HEK293 (cell line): ENCODE data around the gene ZNF181.
A peak's percentile ranks its signal among the peaks of the same experiment; 100 is the strongest.

Source experiments
- FEZF1 ChIP-seq: fragments of 450-650 bp; formaldehyde crosslinking; IDR thresholded peaks from 2 replicates; pipeline ENCODE4 v1.5.1; 2016; ENCODE audit warnings: missing biosample characterization, missing genetic modification characterization
- OVOL3 ChIP-seq: fragments of 450-650 bp; formaldehyde crosslinking; IDR thresholded peaks from 2 replicates; pipeline ENCODE4 v1.5.1; 2016; ENCODE audit warnings: missing biosample characterization, missing genetic modification characterization
- PRDM4 ChIP-seq: fragments of 450-650 bp; formaldehyde crosslinking; IDR thresholded peaks from 2 replicates; pipeline ENCODE4 v1.5.1; 2017; ENCODE audit warnings: missing biosample characterization, missing genetic modification characterization
- SP3 ChIP-seq: fragments of 450-650 bp; formaldehyde crosslinking; IDR thresholded peaks from 2 replicates; pipeline ENCODE4 v1.5.1; 2016; ENCODE audit warnings: missing biosample characterization, missing genetic modification characterization
- ZFP69B ChIP-seq: fragments of 450-650 bp; formaldehyde crosslinking; IDR thresholded peaks from 2 replicates; pipeline ENCODE4 v1.5.1; 2016; ENCODE audit warnings: missing biosample characterization, missing genetic modification characterization
- ZNF132 ChIP-seq: fragments of 450-650 bp; formaldehyde crosslinking; IDR thresholded peaks from 2 replicates; pipeline ENCODE4 v1.5.1; 2017; ENCODE audit warnings: missing biosample characterization, missing genetic modification characterization, borderline replicate concordance
- ZNF146 ChIP-seq: fragments of 450-650 bp; formaldehyde crosslinking; IDR thresholded peaks from 2 replicates; pipeline ENCODE4 v1.5.1; 2016; ENCODE audit warnings: missing biosample characterization, missing genetic modification characterization
- ZNF16 ChIP-seq: fragments of 450-650 bp; formaldehyde crosslinking; IDR thresholded peaks from 2 replicates; pipeline ENCODE4 v1.5.1; 2016; ENCODE audit warnings: low read depth, missing biosample characterization, missing genetic modification characterization
- ZNF184 ChIP-seq: fragments of 450-650 bp; IDR thresholded peaks from 2 replicates; pipeline ENCODE4 v1.5.1; 2018; ENCODE audit warnings: missing biosample characterization, mild to moderate bottlenecking, missing genetic modification characterization
- ZNF2 ChIP-seq: fragments of 450-650 bp; formaldehyde crosslinking; IDR thresholded peaks from 2 replicates; pipeline ENCODE4 v1.5.1; 2016; ENCODE audit warnings: missing biosample characterization, missing genetic modification characterization
- ZNF202 ChIP-seq: fragments of 450-650 bp; formaldehyde crosslinking; IDR thresholded peaks from 2 replicates; pipeline ENCODE4 v1.5.1; 2016; ENCODE audit warnings: missing biosample characterization, missing genetic modification characterization, borderline replicate concordance
- ZNF211 ChIP-seq: fragments of 450-650 bp; formaldehyde crosslinking; IDR thresholded peaks from 2 replicates; pipeline ENCODE4 v1.5.1; 2016; ENCODE audit warnings: low read depth, missing biosample characterization, missing genetic modification characterization
- ZNF214 ChIP-seq: fragments of 450-650 bp; formaldehyde crosslinking; IDR thresholded peaks from 2 replicates; pipeline ENCODE4 v1.5.1; 2017; ENCODE audit warnings: missing biosample characterization, mild to moderate bottlenecking, missing genetic modification characterization, borderline replicate concordance
- ZNF221 ChIP-seq: fragments of 450-650 bp; formaldehyde crosslinking; IDR thresholded peaks from 2 replicates; pipeline ENCODE4 v1.5.1; 2017; ENCODE audit warnings: missing biosample characterization, missing genetic modification characterization, borderline replicate concordance
- ZNF223 ChIP-seq: fragments of 450-650 bp; formaldehyde crosslinking; IDR thresholded peaks from 2 replicates; pipeline ENCODE4 v1.5.1; 2016; ENCODE audit warnings: missing biosample characterization, missing genetic modification characterization
- ZNF280D ChIP-seq: fragments of 450-650 bp; formaldehyde crosslinking; IDR thresholded peaks from 2 replicates; pipeline ENCODE4 v1.5.1; 2016; ENCODE audit warnings: missing biosample characterization, missing genetic modification characterization
- ZNF518A ChIP-seq: fragments of 450-650 bp; formaldehyde crosslinking; conservative IDR thresholded peaks from 2 replicates; pipeline ENCODE4 v1.5.1; 2016; ENCODE audit warnings: low read depth, missing biosample characterization, missing genetic modification characterization
- ZNF529 ChIP-seq: fragments of 450-650 bp; formaldehyde crosslinking; IDR thresholded peaks from 2 replicates; pipeline ENCODE4 v1.5.1; 2017; ENCODE audit warnings: missing genetic modification characterization, missing biosample characterization; ENCODE audit not compliant: insufficient replicate concordance
- ZNF558 ChIP-seq: fragments of 450-650 bp; formaldehyde crosslinking; IDR thresholded peaks from 2 replicates; pipeline ENCODE4 v1.5.1; 2016; ENCODE audit warnings: missing biosample characterization, missing genetic modification characterization
- ZNF830 ChIP-seq: fragments of 450-650 bp; IDR thresholded peaks from 2 replicates; pipeline ENCODE4 v1.5.0; 2018; ENCODE audit warnings: missing biosample characterization, missing genetic modification characterization, low read depth, mild to moderate bottlenecking, moderate library complexity
- TF ChIP-seq, protein P1 (sequence below): fragments of 450-650 bp; formaldehyde crosslinking; IDR thresholded peaks from 2 replicates; pipeline ENCODE4 v1.5.1; 2016; ENCODE audit warnings: missing biosample characterization, missing genetic modification characterization
- TF ChIP-seq, protein P2 (sequence below): fragments of 450-650 bp; formaldehyde crosslinking; IDR thresholded peaks from 2 replicates; pipeline ENCODE4 v1.5.1; 2016; ENCODE audit warnings: missing biosample characterization, missing genetic modification characterization

ZNF181 gene

GRCh38 chr19:34712395-34713261 lies 21.4 kb upstream of the ZNF181 start (continued):
- TF ChIP-seq OVOL3 (no peak), ZNF184 (tag by site-specific recombination) (no peak), ZNF830 (tag by site-specific recombination) (no peak), ZNF280D (tag by site-specific recombination) (no peak), ZNF211 (no peak), ZNF558 (tag by site-specific recombination) (no peak), ZNF2 (peak; percentile 79; the same call in 1 of the 2 replicates), ZNF529 (tag by site-specific recombination) (no peak), SP3 (no peak), ZNF16 (tag by site-specific recombination) (no peak), ZNF221 (tag by site-specific recombination) (no peak), PRDM4 (tag by site-specific recombination) (no peak), ZNF202 (tag by site-specific recombination) (no peak), ZNF132 (tag by site-specific recombination) (no peak), ZNF214 (tag by site-specific recombination) (no peak), ZFP69B (tag by site-specific recombination) (no peak), FEZF1 (no peak), ZNF223 (no peak), ZNF518A (tag by site-specific recombination) (no peak), ZNF146 (tag by site-specific recombination) (no peak)
- TF ChIP-seq, protein P1, sequence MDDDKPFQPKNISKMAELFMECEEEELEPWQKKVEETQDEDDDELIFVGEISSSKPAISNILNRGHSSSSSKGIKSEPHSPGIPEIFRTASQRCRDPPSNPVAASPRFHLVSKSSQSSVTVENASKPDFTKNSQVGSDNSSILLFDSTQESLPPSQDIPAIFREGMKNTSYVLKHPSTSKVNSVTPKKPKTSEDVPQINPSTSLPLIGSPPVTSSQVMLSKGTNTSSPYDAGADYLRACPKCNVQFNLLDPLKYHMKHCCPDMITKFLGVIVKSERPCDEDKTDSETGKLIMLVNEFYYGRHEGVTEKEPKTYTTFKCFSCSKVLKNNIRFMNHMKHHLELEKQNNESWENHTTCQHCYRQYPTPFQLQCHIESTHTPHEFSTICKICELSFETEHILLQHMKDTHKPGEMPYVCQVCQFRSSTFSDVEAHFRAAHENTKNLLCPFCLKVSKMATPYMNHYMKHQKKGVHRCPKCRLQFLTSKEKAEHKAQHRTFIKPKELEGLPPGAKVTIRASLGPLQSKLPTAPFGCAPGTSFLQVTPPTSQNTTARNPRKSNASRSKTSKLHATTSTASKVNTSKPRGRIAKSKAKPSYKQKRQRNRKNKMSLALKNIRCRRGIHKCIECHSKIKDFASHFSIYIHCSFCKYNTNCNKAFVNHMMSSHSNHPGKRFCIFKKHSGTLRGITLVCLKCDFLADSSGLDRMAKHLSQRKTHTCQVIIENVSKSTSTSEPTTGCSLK (tag by site-specific recombination) = no peak
- TF ChIP-seq, protein P2, sequence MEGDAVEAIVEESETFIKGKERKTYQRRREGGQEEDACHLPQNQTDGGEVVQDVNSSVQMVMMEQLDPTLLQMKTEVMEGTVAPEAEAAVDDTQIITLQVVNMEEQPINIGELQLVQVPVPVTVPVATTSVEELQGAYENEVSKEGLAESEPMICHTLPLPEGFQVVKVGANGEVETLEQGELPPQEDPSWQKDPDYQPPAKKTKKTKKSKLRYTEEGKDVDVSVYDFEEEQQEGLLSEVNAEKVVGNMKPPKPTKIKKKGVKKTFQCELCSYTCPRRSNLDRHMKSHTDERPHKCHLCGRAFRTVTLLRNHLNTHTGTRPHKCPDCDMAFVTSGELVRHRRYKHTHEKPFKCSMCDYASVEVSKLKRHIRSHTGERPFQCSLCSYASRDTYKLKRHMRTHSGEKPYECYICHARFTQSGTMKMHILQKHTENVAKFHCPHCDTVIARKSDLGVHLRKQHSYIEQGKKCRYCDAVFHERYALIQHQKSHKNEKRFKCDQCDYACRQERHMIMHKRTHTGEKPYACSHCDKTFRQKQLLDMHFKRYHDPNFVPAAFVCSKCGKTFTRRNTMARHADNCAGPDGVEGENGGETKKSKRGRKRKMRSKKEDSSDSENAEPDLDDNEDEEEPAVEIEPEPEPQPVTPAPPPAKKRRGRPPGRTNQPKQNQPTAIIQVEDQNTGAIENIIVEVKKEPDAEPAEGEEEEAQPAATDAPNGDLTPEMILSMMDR = peak; percentile 91
